ENCODE measurements around the gene SERPINB12. TPM values are rescaled to one million over a fixed set of nuclear protein-coding genes. Genes with fewer than 3 reads are reported as not detected.

Gene SERPINB12
- total and polyA plus RNA-seq, 2 of the 13 experiments (the other 11 are each of a cell fraction or from before 2014, with no cell fraction given): not detected

DNA sequence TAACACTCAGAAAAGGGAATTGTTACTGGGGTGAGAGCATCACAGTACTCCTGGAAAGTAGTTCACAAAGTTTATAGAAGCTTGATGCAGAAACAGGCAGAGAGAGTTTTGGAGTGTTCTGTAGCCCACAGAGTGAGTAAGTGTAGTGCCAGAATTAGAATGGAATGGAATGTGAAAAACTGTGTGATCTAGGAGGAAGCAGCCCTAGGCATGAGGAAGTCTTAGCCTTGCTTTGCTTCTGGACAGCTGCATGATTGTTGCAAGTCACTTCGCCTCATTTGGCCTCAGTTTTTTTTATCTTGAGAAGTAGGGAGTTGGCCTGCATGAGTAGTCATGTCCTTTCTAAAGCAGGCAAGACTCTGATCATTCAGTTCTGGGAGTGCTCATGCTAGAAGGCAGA is 10.9 kb downstream of the SERPINB12 start (continued):
- TF ChIP-seq RERE (CRISPR knock-in tag; IDR thresholded peaks at IDR 0.05; ENCODE audit: low read depth) (no peak), ZNF841 (CRISPR knock-in tag; IDR thresholded peaks at IDR 0.05; ENCODE audit: borderline replicate concordance) (no peak), POGZ (CRISPR knock-in tag; IDR thresholded peaks at IDR 0.05) (no peak), NKX3-1 (CRISPR knock-in tag; IDR thresholded peaks at IDR 0.05) (no peak), KDM2A (CRISPR knock-in tag; IDR thresholded peaks at IDR 0.05; ENCODE audit: borderline replicate concordance, low read depth) (no peak), DNMT1 (CRISPR knock-in tag; IDR thresholded peaks at IDR 0.05) (no peak), ZNF615 (CRISPR knock-in tag; IDR thresholded peaks at IDR 0.05; ENCODE audit: borderline replicate concordance) (no peak), ZBED4 (CRISPR knock-in tag; IDR thresholded peaks at IDR 0.05; ENCODE audit: borderline replicate concordance) (no peak), ZNF652 (CRISPR knock-in tag; IDR thresholded peaks at IDR 0.05; ENCODE audit: borderline replicate concordance, low read depth) (no peak), AKAP8 (CRISPR knock-in tag; IDR thresholded peaks at IDR 0.05) (no peak), ZFP1 (CRISPR knock-in tag; IDR thresholded peaks at IDR 0.05) (no peak), ONECUT2 (CRISPR knock-in tag; IDR thresholded peaks at IDR 0.05) (no peak), AGO2 (optimal IDR thresholded peaks at IDR 0.05; ENCODE audit: low read depth, low read length) (no peak)

Measured in HepG2 (cell line).